Naive thymus-derived CD4-positive, alpha-beta T cell (primary cell): ENCODE data around the gene TSSC4. TPM values are rescaled to one million over a fixed set of nuclear protein-coding genes. Genes with fewer than 3 reads are reported as not detected.

Source experiments
- ATAC-seq: fragments of 150-1000 bp; cut with Tn5 transposase; 2 replicates; pipeline ENCODE4 v1.10.0; 2021; ENCODE audit warnings: mild to moderate bottlenecking, moderate library complexity
- CTCF ChIA-PET: fragments of 350-600 bp; sonication (Branson Sonifier 250); formaldehyde crosslinking; loops from one replicate; lab custom pipeline; 2021; ENCODE audit warnings: antibody characterized with exemption; lab: Charles Lee
- POLR2A ChIA-PET: fragments of 350-600 bp; sonication (Branson Sonifier 250); formaldehyde crosslinking; loops from one replicate; lab custom pipeline; 2021; ENCODE audit warnings: antibody characterized with exemption, inconsistent platforms; lab: Charles Lee
- DNase-seq, 9 donors: peaks; one replicate each; pipeline versions ENCODE4 v3.0.0 to v3.0.0-alpha.2; 2020 to 2022; ENCODE audit warnings: mixed read lengths in 1 of 9
- H3K27ac ChIP-seq: one replicate; pipeline ENCODE4 v1.7.0; 2013; ENCODE audit warnings: mild to moderate bottlenecking, low read depth, low read length, moderate library complexity
- H3K27me3 ChIP-seq, 2 donors: one replicate each; pipeline ENCODE4 v1.7.0; 2013; ENCODE audit warnings: low read length in 2 of 2, mild to moderate bottlenecking in 2 of 2, moderate library complexity in 2 of 2; ENCODE audit not compliant: control insufficient read depth in 2 of 2, insufficient read depth in 2 of 2
- H3K36me3 ChIP-seq, 3 experiments: 1 replicate in 2 of 3; 2 replicates in 1 of 3; pipeline ENCODE4 v1.7.0; 2013; ENCODE audit warnings: low read length in 3 of 3, mild to moderate bottlenecking in 3 of 3, moderate library complexity in 1 of 3; ENCODE audit not compliant: insufficient read depth in 3 of 3, control insufficient read depth in 2 of 3
- H3K4me1 ChIP-seq, 2 donors: one replicate each; pipeline ENCODE4 v1.7.0; 2013; ENCODE audit warnings: low read length in 2 of 2, mild to moderate bottlenecking in 2 of 2, moderate library complexity in 1 of 2; ENCODE audit not compliant: control insufficient read depth in 2 of 2, insufficient read depth in 2 of 2
- H3K4me3 ChIP-seq: 2 replicates; pipeline ENCODE4 v1.7.0; 2013; ENCODE audit warnings: mild to moderate bottlenecking, low read length
- H3K9me3 ChIP-seq, 3 experiments: 1 replicate in 2 of 3; 2 replicates in 1 of 3; pipeline ENCODE4 v1.7.0; 2013; ENCODE audit warnings: low read length in 3 of 3; ENCODE audit not compliant: control insufficient read depth in 2 of 3
- H3K27ac Mint-ChIP-seq, 9 donors: one replicate each; pipeline ENCODE4 v1.8.0; 2020 to 2022; ENCODE audit warnings: mixed read lengths in 9 of 9, mild to moderate bottlenecking in 8 of 9, moderate library complexity in 5 of 9, inconsistent platforms in 2 of 9
- H3K27me3 Mint-ChIP-seq, 5 donors: one replicate each; pipeline ENCODE4 v1.8.0; 2021 to 2022; ENCODE audit warnings: mixed read lengths in 5 of 5, mild to moderate bottlenecking in 1 of 5
- H3K36me3 Mint-ChIP-seq, 5 donors: one replicate each; pipeline ENCODE4 v1.8.0; 2020 to 2022; ENCODE audit warnings: mixed read lengths in 5 of 5, mild to moderate bottlenecking in 3 of 5, inconsistent platforms in 1 of 5
- H3K4me1 Mint-ChIP-seq, 7 donors: one replicate each; pipeline ENCODE4 v1.8.0; 2020 to 2022; ENCODE audit warnings: mixed read lengths in 7 of 7, mild to moderate bottlenecking in 3 of 7, inconsistent platforms in 1 of 7
- H3K4me3 Mint-ChIP-seq, 10 donors: one replicate each; pipeline ENCODE4 v1.8.0; 2020 to 2022; ENCODE audit warnings: mild to moderate bottlenecking in 10 of 10, mixed read lengths in 10 of 10, moderate library complexity in 6 of 10, inconsistent platforms in 2 of 10
- H3K9me3 Mint-ChIP-seq, 11 donors: one replicate each; pipeline ENCODE4 v1.8.0; 2020 to 2022; ENCODE audit warnings: mixed read lengths in 11 of 11, mild to moderate bottlenecking in 4 of 11, inconsistent platforms in 1 of 11, moderate library complexity in 1 of 11
- intact Hi-C, 2 donors: fragments of 100-400 bp; cut with micrococcal nuclease; formaldehyde crosslinking; loops; one replicate each; pipeline ENCODE4 v1.15.1; 2023
- polyA plus RNA-seq, 2 donors: library from polyadenylated mRNA; unstranded; fragments of 300-500 nt; fragmentation: Illumina TruSeq; gene quantifications; one replicate each; pipeline ENCODE4 v1.2.3, GENCODE V29; 2021
- total RNA-seq, 6 experiments: library from RNA in 5 of 6; stranded (reverse) in 5 of 6; gene quantifications; 1 replicate in 5 of 6; 2 replicates in 1 of 6; pipeline ENCODE4 v1.2.3 and lab custom pipeline; 2021 to 2026

Gene TSSC4
- total and polyA plus RNA-seq, 7 experiments from 2014 or later = 43.6 to 83.7 (median 51.7) TPM

DNA sequence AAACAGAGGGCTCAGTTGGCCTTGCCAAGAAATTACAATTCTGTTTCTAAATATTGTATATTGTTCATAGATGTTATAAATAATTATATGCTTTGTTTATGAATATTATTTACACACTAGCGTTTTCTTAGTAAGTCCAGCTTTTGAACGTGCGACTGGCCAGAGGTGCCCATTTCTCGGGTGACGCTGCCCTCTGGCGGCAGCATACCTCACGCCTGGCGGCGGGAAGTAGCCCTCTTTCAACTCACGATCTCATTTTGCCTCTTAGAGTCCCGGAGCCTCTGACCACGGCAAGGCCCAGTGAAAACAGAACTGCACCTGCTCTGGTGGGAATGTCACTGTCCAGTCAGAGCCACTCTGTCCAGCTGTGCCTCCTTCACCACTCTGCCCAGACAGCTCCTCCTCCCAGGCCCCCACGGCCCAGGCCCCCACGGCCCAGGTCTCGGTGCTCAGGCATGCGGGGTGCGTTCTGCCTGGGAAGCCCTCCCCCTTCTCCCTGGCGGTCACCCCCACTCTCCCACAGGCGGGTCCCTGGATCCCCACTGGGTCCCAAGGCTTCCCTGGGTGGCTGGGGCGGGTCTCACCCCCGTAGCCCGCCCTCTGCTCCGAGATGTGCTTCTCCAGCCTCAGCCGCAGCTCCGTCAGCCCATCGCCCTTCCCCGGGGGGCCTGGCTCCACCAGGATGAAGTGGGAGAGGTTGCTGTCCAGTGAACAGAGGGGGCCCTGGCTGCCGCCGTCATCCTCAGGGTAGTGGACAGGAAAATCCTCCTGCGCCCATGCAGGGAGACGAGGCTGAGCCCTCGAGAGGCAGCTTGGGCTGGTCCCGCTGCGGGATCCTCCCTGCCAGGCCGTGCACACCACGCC is 19.3 kb downstream of the TSSC4 start:
- H3K36me3 ChIP-seq = no peaks in the 10 kb centered on the region
- DNase-seq (peak in 7 of 9 donors; percentile 40 to 63 (median 47)), ATAC-seq (peak; percentile 42)
- Mint-ChIP-seq H3K36me3 (no peaks in the 10 kb centered on the region), H3K27ac (no peak overlapping the region), H3K4me3 (no peak overlapping the region), H3K4me1 (peaks cover 0 to 3% (median 2%) of the 10 kb centered on the region in 7 donors), H3K9me3 (no peaks in the 10 kb centered on the region), H3K27me3 (no peaks in the 10 kb centered on the region)
- no peak overlapping the region for H3K4me3 ChIP-seq
- no peaks in the 10 kb centered on the region for H3K27me3 ChIP-seq
- no peak overlapping the region for H3K27ac ChIP-seq
- CTCF ChIA-PET = interaction anchor here (0.6 to 7.2 kb wide), 19 partner anchors 17 to 268 kb away, joined by 3 to 167 read pairs (median 9); partner anchors contain the start of genes C11orf21, TSPAN32 and TSSC4
- H3K4me1 ChIP-seq = peaks cover 0 to 10% of the 10 kb centered on the region in 2 donors
- H3K9me3 ChIP-seq = no peaks in the 10 kb centered on the region
- POLR2A ChIA-PET = interaction anchor here (0.8 to 3.4 kb wide), 4 partner anchors 19 to 117 kb away, joined by 3 to 20 read pairs (median 8); partner anchors contain the start of genes C11orf21, TSPAN32 and TSSC4
- intact Hi-C loops = loop anchor here (1.0 kb wide), 6 partner anchors 20 to 254 kb away; partner anchors contain the start of genes TSSC4 (in 2 of the 2) and ASCL2 (in 1 of the 2)

DNA sequence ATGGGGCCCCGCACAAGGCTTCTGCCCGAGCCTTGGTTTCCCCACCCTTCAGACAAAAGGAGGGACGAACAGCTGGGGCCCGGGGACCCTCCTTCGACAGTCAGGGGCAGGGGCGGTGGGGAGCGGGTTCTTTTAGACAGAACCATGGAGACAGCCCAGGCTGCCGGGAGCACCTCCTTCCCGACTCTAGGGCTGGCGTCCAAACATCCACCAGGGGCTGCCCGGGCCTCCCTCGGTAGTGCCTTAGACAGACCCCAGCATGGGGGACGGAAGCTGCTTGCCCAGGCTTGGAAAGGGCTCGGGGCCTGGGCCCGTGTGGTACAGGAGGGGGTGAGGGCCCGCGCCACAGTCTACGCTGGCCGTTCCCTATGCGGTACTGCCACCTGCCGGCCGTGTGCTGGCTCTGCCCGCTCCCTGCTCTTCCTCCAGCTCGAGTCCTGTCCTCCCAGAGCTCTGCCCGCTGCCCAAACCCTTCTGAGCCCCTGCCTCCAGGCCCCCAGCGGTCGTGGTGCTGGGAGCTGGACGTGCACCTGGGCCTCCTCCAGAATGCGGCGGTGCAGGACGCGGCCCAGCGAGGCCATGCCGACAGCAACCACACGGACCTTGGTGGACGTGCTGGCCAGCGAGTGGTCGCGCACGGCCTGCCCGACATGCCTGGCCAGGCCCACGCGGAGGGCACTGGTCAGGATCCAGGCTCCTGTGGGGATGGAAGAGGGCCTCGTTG is 20.1 kb downstream of the TSSC4 start:
- DNase-seq (peak; percentile 44 to 74 (median 70)), ATAC-seq (peak; percentile 93)
- Histone ChIP-seq H3K36me3 (no peaks in the 10 kb centered on the region), H3K4me3 (no peak overlapping the region), H3K27me3 (no peaks in the 10 kb centered on the region), H3K9me3 (no peaks in the 10 kb centered on the region), H3K27ac (no peak overlapping the region), H3K4me1 (peaks cover 0 to 10% of the 10 kb centered on the region in 2 donors)
- Mint-ChIP-seq H3K36me3 (no peaks in the 10 kb centered on the region), H3K9me3 (no peaks in the 10 kb centered on the region), H3K4me3 (no peak overlapping the region), H3K27me3 (no peaks in the 10 kb centered on the region), H3K4me1 (peaks cover 0 to 3% (median 2%) of the 10 kb centered on the region in 7 donors), H3K27ac (no peak overlapping the region)
- intact Hi-C loops = loop anchor here (1.0 kb wide), 6 partner anchors 20 to 254 kb away; partner anchors contain the start of genes TSSC4 (in 2 of the 2) and ASCL2 (in 1 of the 2)
- CTCF ChIA-PET = interaction anchor here (0.6 to 7.2 kb wide), 21 partner anchors 16 to 269 kb away, joined by 3 to 167 read pairs (median 7); partner anchors contain the start of genes C11orf21, TSPAN32 and TSSC4
- POLR2A ChIA-PET = interaction anchor here (0.6 to 3.4 kb wide), 5 partner anchors 20 to 176 kb away, joined by 3 to 20 read pairs (median 4); partner anchors contain the start of genes C11orf21, TSPAN32 and TSSC4

DNA sequence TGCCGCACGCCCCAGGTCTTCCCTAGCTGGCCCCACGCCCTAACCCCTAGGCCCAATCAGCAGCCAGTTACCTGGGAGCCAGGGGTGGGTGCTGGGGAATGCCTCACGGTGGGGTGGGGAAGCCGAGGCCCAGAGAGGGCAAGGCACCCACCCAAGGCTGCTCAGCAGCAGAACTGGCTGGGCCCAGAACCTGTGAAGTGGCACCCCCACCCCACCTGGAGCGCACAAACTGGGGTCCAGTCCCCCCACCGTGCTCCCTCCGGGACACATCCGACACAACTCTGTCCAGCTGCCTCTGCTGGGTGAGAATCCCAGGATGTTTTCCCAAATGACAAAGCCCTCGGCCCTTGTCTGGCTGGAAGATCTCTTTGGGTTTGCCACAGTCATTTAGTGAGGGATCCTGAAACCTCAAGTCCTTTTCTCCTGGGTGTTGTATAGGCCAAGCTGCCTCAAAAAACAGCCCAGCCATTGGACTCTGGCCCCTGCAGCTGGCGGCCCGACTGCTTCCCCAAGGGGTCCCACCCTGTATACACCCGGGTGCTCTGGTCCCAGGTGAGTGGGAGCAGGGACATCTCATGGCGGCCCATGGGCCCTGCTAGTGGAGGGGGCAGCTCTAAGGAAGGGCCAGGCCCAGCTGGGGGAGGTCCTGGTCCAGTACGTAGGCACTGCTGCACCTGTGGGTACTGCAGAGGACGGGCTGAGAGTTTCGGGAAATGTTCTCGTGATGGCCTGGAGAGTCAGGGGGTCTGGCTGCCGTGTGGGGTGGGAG is 20.9 kb downstream of the TSSC4 start:
- Histone ChIP-seq H3K9me3 (no peaks in the 10 kb centered on the region), H3K4me3 (no peak overlapping the region), H3K36me3 (no peaks in the 10 kb centered on the region), H3K27ac (no peak overlapping the region), H3K27me3 (no peaks in the 10 kb centered on the region), H3K4me1 (peaks cover 0 to 10% of the 10 kb centered on the region in 2 donors)
- DNase-seq (no peak), ATAC-seq (no peak)
- Mint-ChIP-seq H3K36me3 (no peaks in the 10 kb centered on the region), H3K4me1 (peaks cover 0 to 3% (median 2%) of the 10 kb centered on the region in 7 donors), H3K27ac (no peak overlapping the region), H3K9me3 (no peaks in the 10 kb centered on the region), H3K27me3 (no peaks in the 10 kb centered on the region), H3K4me3 (no peak overlapping the region)
- CTCF ChIA-PET = interaction anchor here (0.6 to 7.2 kb wide), 20 partner anchors 16 to 383 kb away, joined by 3 to 167 read pairs (median 6); partner anchors contain the start of genes C11orf21, TSPAN32 and TSSC4
- intact Hi-C loops = no loop called here
- POLR2A ChIA-PET = interaction anchor here (0.6 to 3.4 kb wide), 3 partner anchors 116 to 177 kb away, joined by 3 to 20 read pairs (median 11); partner anchors contain the start of genes C11orf21 and TSPAN32

DNA sequence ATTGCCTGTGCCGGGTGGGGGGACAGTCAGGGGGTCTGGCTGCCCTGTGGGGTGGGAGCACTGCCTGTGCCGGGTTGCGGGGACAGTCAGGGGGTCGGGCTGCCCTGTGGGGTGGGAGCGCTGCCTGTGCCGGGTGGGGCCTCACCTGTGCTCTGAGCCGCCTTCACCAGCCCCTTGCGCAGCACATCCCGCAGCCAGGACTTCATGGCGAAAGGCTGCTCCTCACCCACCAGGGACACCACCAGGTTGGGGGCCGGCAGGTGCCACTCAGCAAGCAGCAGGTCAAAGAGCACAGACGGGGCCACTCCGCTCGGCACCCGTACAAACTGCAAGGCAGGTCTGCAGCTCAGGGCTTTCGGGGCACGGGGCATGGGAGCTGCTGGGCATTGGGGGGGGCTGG is 21.4 kb downstream of the TSSC4 start:
- Mint-ChIP-seq H3K27me3 (no peaks in the 10 kb centered on the region), H3K4me3 (no peak overlapping the region), H3K4me1 (peaks cover 0 to 3% (median 2%) of the 10 kb centered on the region in 7 donors), H3K9me3 (no peaks in the 10 kb centered on the region), H3K27ac (no peak overlapping the region), H3K36me3 (no peaks in the 10 kb centered on the region)
- ATAC-seq (no peak), DNase-seq (no peak)
- intact Hi-C loops = no loop called here
- Histone ChIP-seq H3K9me3 (no peaks in the 10 kb centered on the region), H3K4me3 (no peak overlapping the region), H3K27ac (no peak overlapping the region), H3K36me3 (no peaks in the 10 kb centered on the region), H3K4me1 (peaks cover 0 to 10% of the 10 kb centered on the region in 2 donors), H3K27me3 (no peaks in the 10 kb centered on the region)
- CTCF ChIA-PET = interaction anchor here (0.6 to 7.2 kb wide), 5 partner anchors 110 to 384 kb away, joined by 3 to 167 read pairs (median 10); partner anchors contain the start of genes C11orf21 and TSPAN32
- POLR2A ChIA-PET = no interaction called here

DNA sequence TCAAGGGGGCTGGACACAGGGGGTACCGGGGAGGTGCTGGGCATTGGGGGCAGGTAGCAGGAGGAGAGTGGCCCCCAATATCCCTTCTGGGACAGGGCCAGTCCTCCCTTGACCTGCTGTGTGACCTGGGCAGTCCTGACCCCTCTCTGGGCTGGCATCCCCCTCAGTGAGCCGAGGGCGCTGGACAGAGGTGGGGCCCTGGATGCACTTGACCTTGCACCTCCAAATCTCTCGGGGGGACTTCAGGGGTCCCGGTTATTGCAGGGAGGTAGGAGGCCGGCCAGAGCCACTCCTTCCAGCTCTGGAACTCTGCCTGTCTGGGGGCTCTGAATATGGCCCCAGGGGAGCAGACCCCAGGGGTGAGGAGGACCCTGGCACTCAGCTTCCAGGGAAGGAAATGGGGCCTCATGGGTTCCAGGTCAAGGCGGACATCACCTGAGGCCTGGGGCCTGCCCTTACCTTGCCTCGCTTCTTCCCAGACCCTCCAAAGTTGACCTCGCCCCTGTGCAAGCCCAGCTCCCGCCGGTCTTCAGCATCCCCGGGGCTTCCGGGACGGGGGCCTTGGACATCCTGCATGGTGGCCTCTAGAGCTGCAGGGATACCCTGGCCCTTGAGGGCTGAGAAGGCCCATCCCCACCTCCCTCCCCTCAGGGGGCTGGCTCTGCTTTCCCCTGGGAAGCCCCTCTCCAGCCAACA is 22.1 kb downstream of the TSSC4 start:
- no peaks in the 10 kb centered on the region for H3K27me3 Mint-ChIP-seq
- intact Hi-C loops = no loop called here
- Histone ChIP-seq H3K9me3 (no peaks in the 10 kb centered on the region), H3K36me3 (no peaks in the 10 kb centered on the region), H3K4me1 (peaks cover 0 to 10% of the 10 kb centered on the region in 2 donors), H3K4me3 (no peak overlapping the region), H3K27me3 (no peaks in the 10 kb centered on the region), H3K27ac (no peak overlapping the region)
- ChIA-PET POLR2A (no interaction called here), CTCF (interaction anchor here (0.6 to 7.2 kb wide), 5 partner anchors 109 to 385 kb away, joined by 3 to 167 read pairs (median 5); partner anchors contain the start of genes C11orf21 and TSPAN32)
- no peak overlapping the region for H3K27ac Mint-ChIP-seq
- H3K36me3 Mint-ChIP-seq = no peaks in the 10 kb centered on the region
- no peaks in the 10 kb centered on the region for H3K9me3 Mint-ChIP-seq
- no peak overlapping the region for H3K4me3 Mint-ChIP-seq
- ATAC-seq (no peak), DNase-seq (no peak)
- H3K4me1 Mint-ChIP-seq = peaks cover 0 to 3% (median 2%) of the 10 kb centered on the region in 7 donors
